ENCODE results near the gene SMYD4. TPM values are rescaled to one million over a fixed set of nuclear protein-coding genes. Genes with fewer than 3 reads are reported as not detected.
"Not testable (repeated sequence)": the region's sequence is repeated elsewhere in the genome, so short reads cannot be mapped to it uniquely, and the experiment has no call there.

Gene SMYD4, protein sequence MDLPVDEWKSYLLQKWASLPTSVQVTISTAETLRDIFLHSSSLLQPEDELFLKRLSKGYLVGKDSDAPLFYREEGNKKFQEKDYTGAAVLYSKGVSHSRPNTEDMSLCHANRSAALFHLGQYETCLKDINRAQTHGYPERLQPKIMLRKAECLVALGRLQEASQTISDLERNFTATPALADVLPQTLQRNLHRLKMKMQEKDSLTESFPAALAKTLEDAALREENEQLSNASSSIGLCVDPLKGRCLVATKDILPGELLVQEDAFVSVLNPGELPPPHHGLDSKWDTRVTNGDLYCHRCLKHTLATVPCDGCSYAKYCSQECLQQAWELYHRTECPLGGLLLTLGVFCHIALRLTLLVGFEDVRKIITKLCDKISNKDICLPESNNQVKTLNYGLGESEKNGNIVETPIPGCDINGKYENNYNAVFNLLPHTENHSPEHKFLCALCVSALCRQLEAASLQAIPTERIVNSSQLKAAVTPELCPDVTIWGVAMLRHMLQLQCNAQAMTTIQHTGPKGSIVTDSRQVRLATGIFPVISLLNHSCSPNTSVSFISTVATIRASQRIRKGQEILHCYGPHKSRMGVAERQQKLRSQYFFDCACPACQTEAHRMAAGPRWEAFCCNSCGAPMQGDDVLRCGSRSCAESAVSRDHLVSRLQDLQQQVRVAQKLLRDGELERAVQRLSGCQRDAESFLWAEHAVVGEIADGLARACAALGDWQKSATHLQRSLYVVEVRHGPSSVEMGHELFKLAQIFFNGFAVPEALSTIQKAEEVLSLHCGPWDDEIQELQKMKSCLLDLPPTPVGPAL
- 10.7 and 13.0 TPM in 2 replicates for total RNA-seq (2014; rRNA removed; shearing (Covaris generic))
- 5.6 and 5.7 TPM in 2 replicates for polyA plus RNA-seq (2015; cell fraction: cytosol; rRNA removed)
- 15.1 and 15.5 TPM in 2 replicates for polyA plus RNA-seq (2015; cell fraction: nucleus; rRNA removed)

DNA sequence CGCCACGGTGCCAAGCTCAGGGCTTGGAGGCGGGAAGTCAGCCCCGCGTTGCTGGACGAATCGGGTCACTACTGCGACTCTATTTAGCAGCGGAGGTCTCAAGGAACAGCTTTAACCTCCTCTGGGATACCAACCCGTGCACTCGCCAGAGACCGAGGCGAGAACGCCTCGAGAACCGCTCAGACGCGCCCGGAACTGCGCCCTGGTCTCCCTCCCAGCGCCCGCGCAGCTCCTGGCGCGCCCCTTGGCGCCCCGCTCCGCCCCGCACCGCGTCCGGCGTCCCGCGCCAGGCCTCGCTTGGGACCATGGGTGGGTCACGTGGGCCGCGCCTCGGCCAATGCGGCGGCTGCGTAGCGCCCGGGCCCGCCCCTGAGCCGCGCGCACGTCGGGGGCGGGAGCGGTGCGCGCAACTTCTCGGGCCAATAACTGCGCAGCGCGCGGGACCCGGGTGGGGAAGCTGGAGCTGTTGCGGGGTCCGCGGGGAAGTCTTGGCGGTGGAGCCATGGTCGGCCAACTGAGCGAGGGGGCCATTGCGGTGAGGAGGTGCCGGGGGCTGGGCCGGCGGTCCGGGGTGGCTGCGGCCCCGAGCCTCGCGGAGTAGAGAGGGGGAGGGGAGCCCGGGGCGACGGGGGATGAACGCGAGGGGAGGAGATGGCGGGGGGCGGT lies at the start of gene SMYD4, which contains the start of gene RPA1:
TSS of gene SMYD4 (minus strand) at position 311 of the 666 bp plus-strand sequence. CDS start 1,908 bp downstream, outside the sequence.
TSS of gene RPA1 (plus strand) at position 414 of the 666 bp plus-strand sequence. CDS start at position 503, 89 bp downstream.
- DNase-seq (ENCODE audit: low read depth) = peak; percentile 82

DNA sequence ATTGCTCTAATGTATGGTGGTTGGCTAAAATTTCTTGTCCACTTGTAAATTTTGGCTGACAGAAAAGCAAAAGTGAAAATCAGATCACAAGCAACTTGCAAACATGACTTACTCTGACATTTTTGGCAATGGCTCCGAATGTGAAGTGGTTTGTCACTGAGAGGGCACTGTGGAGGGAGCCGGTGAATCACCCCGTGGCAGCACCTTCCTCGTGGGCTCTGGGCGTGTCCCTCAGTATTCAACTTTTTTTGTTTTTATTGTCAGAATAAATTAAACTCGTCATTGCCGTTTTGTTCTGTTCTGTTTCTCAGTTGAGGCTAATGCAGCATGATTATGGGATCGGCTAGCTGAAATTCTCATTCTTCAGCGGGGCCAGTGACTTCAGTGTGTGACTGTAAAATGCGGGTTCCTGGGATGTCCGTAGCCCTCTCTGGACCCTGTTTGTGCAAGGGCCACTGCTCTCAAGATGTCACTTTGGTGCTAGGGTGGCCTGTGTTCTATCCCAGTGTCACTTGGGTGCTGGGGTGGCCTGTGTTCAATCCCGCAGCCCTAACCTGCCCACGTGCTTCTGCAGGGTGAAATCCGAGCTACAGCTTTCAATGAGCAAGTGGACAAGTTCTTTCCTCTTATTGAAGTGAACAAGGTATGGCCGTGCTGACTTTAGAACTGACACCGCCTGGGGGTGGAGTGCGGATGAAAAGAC lies 48.9 kb upstream of the SMYD4 start:
- no peak for DNase-seq (ENCODE audit: low read depth)

DNA sequence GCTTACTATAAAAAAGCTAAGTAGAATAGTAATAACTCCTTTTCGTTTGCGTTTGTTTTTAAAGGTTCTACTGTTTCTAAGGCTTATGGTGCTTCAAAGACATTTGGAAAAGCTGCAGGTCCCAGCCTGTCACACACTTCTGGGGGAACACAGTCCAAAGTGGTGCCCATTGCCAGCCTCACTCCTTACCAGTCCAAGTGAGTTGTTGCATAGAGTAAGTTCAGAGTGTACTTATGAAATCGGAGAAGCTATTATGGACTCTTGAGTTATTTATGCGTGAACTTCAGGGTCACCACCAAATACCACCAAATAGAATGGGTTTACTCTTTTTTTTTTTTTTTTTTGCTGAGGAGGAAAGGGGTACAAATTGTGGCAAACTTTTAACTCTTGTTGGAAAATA lies 45.9 kb upstream of the SMYD4 start:
- no peak for DNase-seq (ENCODE audit: low read depth)

DNA sequence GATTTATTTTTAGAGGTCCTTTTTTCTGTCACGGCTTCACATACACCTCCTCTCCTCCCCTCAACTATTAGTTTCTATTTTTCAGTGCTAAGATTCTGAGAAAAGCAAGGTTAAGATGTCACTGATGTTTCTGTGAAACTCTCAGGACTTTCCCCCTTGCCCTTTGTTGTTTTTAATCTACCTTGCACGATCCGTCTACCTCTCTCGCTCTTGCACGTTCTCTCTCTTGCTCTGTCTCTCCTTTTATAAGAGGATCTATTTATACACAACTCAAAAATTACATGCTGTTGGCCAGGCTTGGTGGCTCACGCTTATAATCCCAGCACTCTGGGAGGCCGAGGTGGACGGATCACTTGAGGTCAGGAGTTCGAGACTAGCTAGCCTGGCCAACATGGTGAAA lies 43.7 kb upstream of the SMYD4 start:
- no peak for DNase-seq (ENCODE audit: low read depth)

DNA sequence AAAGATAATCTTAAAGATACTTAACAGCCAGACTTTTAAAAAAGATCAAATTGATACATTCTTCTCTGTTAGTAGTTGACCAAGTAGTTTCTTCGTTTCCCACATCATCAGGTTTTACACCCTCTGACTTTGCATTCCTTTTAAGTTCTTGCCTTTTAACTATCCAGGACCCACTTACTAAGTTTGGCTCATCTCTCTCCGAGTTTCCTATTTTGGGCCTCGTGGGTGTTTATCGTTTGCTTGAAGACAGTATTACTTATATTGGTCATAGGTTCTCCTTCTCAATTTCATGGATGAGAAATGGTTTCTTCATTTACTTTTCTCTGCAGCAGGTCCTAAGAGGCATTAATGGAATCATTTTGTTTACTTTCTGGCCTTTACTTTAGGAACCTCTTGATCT lies 43.3 kb upstream of the SMYD4 start:
- DNase-seq (ENCODE audit: low read depth) = no peak

DNA sequence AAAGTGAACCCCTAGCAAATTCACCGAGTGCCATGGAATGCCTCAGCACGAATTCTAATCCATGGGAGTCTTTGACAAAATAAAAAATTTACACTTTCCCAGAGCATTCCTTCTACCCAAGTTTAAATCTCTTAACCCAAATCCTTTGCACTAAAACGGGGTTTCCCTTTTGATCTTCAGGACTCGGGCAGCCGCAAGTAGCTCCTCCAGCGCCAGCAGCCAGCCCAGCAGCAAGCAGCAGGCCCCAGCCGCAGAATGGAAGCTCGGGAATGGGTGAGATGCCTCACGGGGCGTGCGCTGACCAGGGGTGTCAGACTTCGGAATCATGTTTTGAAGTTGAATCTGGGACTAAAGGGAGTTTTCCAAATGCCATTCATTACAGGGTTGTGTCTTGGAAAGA lies 42.6 kb upstream of the SMYD4 start:
- DNase-seq (ENCODE audit: low read depth) = no peak

DNA sequence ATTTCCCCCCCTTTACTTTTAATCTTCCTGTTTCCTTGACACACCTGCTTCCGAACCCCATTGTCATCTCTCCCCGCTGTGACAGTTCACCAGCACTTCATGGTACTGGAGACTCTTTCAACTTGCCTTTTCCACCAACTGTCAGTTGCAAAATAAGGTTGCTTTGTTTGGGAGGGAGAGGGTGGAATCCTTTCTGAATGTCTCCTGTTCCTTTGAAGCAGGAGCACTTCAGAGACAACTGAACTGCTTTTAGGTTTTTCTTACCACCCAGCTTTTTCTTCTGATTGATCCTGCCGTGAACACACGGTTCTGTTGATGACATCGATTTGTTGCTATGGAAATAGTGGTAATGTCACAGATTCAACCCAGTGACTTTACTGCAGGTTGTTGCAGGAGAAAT lies 42.1 kb upstream of the SMYD4 start:
- no peak for DNase-seq (ENCODE audit: low read depth)

DNA sequence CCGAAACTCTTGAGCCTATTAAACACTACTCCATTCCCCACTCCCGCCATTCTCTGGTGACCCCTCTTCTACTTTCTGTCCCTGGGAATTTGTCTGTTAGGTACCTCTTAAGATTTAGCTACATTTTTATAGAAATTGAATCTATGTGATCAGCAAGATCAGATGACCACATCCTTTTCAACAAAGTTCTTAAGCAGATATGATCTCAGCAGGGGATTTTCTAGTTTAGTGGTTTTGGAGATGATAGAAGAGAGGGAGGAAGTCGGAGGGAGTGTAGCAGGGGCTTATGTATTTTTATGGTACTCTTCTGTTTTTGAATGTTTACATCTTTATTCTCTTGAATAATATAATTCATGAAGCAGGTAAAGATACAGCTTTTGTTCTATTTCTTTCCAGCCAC lies 40.9 kb upstream of the SMYD4 start:
- no peak for DNase-seq (ENCODE audit: low read depth)

DNA sequence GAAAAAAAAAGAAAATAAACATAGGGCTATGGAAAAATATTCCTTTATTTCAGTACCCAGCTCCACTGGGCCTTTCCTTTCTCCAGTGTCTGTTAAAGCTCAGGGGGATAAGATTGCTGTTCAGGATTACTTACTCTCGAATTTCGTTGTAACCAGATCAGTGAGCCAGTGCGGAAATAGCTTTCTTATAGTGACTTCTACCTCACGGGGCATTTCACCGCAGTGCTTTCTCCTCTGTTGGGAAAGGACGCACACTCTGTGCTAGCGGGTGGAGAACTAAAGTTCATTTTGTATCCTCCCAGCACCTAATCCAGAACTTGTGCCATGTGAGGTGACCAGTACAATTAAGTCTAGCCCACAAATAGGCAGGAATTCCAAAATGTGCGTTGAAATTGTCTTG lies 38.4 kb upstream of the SMYD4 start:
- no peak for DNase-seq (ENCODE audit: low read depth)

DNA sequence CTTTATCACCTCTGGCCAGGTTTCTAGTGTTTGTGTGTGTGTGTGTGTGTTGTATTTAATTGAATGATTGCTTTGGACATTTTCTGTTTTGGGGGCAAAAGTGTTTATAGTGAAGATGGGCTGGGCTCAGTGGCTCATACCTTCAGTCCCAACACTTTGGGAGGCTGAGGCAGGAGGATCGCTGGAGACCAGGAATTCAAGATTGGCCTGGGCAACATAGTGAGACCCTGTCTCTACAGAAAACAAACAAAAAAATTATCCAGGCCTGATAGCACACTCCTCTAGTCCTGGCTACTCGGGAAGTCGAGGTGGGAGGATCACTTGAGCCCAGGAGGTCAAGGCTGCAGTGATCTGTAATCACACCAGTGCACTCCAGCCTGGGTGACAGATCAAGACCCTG lies 37.6 kb upstream of the SMYD4 start:
- DNase-seq (ENCODE audit: low read depth) = no peak

DNA sequence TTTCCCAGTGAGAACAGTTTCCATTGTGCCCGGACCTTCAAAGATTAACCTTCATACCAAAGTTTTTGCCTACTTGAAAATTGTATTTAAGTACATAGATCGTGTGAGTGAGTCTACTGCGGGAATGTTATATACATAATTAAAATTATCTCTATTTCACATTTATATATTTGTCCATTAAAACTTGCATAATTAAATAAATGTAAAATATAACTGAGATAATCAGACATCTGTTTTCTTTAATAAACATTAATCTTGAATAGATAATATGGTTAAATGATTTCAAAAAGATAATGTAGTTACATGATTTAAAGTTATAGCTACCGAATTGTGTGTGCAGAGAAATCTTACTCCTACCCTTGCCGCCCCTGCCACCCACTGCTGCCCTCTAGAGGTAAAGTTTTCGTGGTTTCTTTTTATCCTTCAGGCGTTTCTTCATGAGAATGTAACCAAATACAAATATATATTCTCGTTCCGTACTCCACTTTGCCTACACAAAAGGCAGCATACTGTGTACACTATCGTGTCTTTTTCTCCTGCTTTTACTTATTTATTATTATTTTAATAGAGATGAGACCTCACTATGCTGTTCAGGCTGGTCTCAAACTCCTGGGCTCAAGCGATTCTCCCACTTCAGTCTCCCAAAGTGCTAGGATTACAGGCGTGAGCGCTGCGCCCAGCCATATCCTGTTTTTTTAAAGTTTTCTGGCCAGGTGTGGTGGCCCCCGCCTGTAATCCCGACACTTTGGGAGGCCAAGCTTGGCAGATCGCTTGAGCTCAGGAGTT lies 35.7 kb upstream of the SMYD4 start:
- DNase-seq (ENCODE audit: low read depth) = peak; percentile 34

DNA sequence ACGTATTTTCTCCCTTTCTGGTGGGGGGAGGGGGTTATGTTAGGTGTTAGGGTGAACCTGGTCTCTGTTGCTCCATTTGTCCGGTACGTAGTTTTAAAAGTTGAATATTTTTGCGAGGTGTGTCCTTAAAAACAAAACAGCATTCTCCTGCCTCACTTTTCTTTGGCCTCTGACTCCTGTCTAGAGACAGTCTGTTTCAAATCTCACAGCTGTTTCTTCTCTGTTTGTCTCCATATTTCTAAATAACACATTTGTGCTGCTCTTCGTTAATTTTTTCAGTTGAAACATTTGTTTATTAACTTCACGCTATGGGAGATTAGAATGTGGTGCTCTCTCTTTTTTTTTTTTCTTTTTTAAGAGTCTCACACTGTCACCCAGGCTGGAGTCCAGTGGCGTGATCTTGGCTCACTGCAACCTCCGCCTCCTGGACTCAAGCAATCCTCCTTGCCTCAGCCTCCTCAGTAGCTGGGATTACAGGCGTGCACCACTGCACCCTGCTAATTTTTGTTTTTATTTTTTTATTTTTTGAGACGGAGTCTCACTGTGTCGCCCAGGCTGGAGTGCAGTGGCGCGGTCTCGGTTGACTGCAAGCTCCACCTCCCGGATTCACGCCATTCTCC lies 31.8 kb upstream of the SMYD4 start:
- DNase-seq (ENCODE audit: low read depth) = no peak

DNA sequence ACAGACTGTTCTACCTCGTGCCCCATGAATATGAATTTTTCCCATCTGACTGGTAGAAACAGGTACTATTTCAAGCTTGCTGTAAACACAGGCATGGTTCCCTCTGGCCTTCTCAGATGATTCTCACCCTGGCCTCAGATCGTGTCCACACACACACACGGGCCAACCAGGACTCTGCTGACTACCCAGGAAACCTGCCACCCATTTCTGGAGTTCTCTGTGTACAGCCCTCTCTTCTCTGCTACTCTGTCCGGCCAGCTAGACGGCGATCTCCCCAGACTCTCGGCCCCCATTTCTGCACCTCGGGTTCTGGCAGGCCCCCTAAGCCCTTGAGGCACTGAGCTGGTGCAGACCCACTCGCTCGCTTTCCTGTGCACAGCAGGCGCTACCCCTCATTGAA lies 31.3 kb upstream of the SMYD4 start:
- DNase-seq (ENCODE audit: low read depth) = no peak

DNA sequence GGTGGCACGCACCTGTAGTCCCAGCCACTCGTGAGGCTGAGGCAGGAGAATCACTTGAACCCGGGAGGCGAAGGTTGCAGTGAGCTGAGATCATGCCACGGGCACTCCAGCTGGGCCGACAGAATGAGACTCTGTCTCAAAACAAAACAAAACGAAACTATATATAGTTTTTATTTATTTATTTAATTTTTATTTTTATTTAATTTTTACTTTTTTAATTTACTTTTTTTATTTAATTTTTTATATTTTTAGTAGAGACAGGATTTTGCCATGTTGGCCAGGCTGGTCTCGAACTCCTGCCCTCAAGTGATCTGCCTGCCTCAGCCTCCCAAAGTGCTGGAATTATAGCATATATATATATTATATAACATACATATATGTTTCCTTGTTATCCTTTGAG lies 26.8 kb upstream of the SMYD4 start:
- DNase-seq (ENCODE audit: low read depth) = not testable (repeated sequence)

DNA sequence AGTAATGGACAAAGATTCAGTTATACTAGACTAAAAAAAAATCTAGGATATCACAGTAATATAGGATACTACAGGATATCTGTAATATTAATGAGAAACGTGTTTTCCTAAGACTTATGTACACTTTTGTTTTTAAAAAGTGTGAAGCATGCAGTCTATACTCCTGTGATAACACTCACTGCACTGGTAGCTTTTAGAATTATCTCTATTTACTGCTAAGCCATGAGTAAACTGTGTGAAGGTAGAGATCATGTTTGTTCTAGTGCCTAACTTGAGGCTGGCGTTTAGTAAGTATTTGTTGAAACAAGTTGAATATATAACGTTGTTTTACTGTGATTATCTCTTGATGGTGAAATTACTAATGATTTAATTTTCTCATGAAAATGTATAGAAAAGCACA lies 24.0 kb upstream of the SMYD4 start:
- DNase-seq (ENCODE audit: low read depth) = no peak

DNA sequence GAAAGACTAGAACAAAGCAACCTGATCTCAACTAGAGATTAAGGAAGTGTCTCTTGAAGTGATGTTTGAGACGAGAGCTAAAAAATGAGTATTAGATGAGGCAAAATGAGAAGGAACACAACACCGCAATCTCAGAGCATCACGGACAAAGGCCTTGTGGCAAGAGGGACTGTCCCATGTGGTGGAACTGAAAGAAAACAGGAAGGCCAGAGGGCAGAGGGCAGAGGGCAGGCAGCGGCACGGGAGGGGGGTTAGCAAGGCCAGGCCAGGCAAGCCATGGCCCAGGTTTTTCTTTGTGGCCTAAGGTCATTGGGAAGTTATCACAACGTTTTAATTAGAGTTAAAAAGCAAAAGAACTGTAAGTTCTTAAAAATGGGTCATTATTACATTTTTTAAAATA lies 22.6 kb upstream of the SMYD4 start:
- DNase-seq (ENCODE audit: low read depth) = no peak

DNA sequence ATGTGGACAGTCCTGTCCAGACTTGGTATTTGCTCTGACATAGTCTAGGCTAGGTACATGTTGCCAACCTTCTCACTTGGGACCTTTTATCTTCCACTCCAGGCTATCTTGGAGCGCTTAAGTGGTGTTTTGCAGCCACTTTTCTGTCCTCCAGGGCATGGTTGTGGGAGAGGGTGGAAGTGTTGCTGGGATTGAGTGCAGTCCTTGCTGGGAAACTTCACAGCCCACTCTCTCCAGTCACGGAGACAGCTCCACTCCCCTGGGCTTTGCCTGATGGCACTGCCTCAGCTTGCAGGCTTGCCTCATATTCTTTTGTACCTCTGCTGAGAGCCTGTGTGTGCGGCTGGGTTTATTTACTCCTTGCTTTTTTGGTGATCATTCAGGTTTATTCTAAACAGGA lies 17.5 kb upstream of the SMYD4 start:
- DNase-seq (ENCODE audit: low read depth) = no peak

DNA sequence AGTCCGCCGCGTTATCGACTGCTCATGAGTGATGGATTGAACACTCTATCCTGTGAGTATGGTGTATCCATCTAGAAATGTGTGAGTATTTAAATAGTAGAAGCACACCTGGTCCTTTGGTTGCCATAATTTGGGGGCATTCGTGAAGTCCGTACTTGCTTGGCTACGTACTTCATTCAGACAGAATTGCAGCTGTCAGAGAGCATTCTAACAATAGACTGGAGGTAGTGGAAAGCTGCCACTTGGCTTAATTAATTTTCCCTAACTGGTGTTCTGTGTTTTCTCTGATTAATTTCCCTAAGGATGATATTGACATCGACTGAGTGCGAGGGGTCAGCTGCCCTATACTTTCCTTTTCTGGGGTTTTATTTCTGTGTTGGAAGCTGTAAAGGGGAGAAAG lies 14.2 kb upstream of the SMYD4 start:
- no peak for DNase-seq (ENCODE audit: low read depth)

DNA sequence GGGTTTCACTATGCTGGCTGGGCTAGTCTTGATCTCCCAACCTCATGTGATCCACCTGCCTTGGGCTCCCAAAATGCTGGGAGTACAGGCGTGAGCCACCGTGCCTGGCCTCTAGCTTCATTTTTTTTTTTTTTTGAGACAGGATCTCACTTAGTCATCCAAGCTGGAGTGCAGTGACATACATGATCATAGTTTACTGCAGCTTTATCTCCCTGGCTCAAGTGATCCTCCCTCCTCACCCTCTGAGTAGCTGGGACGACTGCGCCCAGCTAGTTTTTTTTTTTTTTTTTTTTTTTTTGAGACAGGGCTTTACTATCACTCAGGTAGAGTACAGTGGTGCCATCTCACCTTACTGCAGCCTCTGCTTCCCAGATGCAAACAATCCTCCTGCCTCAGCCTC lies 9.8 kb upstream of the SMYD4 start:
- DNase-seq (ENCODE audit: low read depth) = no peak

All from HT1080 (cell line).